GM19023 (cell line): ENCODE measurements around the gene ASIC3.

Experiments
- ATAC-seq: cut with Tn5 transposase; IDR thresholded peaks from one replicate; pipeline ENCODE4 v1.9.1; 2021; ENCODE audit warnings: mild to moderate bottlenecking, moderate library complexity; ENCODE audit not compliant: unreplicated experiment

Gene ASIC3

DNA sequence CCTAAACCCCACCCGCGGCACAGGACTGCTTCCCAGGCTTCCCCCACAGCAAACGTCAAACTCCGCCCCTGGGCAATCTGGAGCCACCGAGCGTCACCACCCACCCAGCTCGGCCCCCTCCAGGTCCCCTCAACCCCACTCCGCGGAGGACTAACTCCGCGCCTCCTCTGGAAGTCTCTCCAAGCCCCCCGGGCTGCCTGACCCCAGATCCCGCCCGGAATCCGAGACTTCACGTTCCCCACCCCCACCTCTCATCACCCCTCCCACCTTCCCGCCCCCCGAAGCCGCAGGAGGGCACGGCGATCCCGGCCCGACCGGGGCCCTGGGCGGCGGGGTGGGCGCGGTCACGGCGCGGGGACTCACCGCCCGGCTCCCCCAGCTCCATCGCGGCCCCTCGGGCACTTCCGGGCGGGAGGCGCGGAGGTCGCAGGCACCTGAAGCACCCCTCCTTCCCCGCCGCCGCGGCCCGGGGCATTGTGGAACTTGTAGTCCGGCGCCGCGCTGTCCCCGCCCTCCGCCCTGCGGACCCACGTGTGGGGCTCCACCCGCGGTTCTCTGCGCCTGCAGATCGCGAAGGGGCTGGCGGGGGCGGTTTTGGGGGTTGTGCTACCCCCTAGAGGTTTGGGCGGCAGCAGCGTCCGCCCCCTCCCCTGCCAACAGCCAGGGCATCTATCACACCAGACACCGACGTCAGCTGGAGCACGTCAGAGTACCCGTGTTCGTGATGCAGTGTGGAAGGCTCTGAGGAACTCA lies 34.9 kb downstream of the ASIC3 start, which contains the start of gene TMUB1:
Gene TMUB1, minus strand, starts transcription at position 423 of the 753 bp plus-strand sequence. CDS start 930 bp downstream, outside the sequence.
- ATAC-seq, result peak; percentile 45

DNA sequence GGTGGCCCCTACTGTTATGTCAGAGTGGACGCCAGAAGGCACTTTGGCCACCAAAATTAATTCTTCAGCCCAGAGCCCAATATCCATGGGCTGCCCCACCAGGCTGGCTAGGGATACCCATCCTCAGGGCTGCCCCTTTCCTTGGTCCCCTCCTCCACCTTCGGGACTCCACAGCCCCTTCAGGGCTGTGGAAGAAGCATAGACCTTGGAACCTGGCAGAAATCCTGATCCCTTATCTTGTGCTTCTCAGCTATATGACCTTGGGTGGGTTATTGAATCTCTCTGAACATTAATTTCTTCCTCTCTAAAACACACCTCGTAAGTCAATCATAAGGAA lies 35.5 kb downstream of the ASIC3 start:
- ATAC-seq, result no peak

DNA sequence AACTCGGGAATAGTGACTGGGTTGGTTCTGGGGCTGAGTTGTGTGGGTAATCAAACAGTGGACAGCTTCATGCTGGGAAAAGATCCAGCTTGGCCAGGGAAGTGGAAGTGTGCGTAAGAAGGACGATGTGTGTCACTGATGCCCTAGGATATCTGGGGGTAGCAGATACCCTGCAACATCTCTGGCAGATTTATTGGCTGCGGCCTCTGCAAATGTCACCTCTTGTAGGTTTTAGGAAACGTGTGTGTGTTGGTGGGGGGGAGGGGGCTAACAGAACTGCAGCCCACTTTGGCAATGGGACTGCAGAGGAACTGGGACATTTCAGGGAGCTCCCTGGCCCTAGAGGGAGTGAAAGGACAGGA lies 37.0 kb downstream of the ASIC3 start:
- no peak for ATAC-seq

DNA sequence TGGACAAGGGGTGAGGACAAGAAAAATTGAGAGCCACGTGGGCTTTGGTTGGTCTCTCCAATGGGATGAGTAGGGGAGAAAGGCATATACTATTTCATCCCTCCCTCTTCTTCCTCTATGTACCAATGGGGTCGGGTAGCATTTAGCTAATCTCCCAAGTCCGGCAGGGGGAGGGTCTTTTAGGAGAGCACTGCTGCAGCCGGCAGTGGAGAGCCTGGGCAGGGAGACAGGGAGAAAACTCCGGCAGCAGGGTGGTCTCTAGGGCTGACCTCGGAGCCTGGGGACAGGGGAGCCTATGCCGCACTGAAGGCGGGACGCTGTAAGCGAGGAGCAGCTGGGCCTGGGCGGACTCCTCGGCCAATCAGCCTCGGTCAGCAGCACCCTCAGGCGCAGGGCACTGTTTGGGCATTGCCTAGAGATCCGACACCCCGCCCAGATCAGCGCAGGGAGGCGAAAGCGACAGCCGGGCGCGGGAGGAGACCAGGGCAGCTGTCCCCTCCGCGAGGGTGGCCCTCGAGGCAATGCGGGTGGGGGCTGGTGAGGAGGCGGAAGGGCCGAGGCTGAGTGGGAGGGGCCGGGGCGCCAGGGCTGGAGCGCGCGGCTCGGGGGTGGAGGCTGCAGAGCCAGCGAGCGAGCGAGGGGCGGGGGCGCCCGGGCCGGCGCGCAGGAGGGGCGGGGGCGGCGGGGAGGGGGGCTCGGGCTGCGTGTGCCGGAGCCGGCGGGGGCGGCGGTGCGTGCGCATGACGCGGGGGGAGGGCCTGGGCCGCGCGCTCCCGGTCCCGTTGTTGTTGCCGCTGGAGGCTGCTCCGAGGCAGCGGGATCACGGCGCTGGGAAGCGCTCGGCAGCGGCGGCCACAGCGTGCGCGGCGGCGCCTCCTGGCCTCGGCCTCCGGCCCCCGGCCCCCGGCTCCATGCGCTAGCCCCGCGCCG lies 37.6 kb downstream of the ASIC3 start, which contains the start of gene AGAP3:
Gene AGAP3, plus strand, starts transcription at position 785 of the 930 bp plus-strand sequence. CDS start 267 bp downstream, outside the sequence.
- ATAC-seq, result peak; percentile 43

DNA sequence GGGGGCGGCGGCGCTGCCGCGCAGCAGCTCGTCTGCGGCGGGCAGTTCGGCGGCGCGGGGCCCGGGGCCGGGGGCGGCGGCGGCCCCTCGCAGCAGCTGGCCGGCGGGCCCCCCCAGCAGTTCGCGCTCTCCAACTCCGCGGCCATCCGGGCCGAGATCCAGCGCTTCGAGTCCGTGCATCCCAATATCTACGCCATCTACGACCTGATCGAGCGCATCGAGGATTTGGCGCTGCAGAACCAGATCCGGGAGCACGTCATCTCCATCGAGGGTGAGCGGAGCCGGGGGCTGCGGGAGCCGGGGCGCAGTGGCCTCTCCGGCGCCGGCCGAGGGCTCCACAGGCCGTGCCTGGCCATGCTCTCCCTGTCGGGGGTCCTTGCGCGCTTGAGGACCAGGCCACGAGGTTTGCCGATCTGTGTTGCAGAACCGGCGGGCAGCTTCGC lies 38.5 kb downstream of the ASIC3 start:
- no peak for ATAC-seq

DNA sequence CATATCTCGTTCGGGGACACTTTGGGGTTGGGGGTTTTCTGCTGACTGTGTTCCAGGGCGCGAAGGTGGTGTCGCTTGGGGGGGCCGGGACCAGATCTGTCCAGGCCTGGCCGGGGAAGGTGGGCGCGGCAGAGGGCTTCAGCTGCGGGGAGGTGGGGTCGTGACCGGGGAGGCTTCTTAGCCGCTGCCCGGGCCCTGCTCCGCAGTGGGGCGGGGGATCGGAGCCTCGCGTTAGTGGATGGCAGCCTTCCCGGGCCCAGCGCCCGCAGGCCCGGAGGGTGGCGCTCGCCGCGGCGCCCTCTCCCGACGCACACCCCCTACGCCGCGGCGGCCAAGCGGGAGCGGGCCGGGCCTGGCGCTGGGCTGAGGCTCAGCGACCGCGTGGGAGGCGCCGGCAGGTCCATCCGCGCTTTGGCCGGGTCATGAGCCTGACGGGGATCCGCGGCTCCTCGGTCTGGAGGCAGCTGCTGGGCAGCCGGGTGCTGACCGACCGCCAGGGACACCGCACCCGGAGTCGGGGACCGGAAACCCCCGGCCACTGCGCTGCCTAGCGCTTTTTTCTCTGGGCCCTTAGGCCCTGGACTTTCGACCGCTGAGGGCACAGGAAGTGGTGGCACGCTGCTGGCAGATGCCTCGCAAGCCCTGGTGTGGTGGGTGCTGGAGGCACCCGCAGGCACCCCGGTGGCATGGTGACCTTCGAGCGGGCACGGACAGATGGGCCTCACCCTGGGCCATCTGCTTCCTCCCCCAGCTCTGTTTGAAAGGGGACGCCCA lies 39.1 kb downstream of the ASIC3 start:
- ATAC-seq, result peak; percentile 23

DNA sequence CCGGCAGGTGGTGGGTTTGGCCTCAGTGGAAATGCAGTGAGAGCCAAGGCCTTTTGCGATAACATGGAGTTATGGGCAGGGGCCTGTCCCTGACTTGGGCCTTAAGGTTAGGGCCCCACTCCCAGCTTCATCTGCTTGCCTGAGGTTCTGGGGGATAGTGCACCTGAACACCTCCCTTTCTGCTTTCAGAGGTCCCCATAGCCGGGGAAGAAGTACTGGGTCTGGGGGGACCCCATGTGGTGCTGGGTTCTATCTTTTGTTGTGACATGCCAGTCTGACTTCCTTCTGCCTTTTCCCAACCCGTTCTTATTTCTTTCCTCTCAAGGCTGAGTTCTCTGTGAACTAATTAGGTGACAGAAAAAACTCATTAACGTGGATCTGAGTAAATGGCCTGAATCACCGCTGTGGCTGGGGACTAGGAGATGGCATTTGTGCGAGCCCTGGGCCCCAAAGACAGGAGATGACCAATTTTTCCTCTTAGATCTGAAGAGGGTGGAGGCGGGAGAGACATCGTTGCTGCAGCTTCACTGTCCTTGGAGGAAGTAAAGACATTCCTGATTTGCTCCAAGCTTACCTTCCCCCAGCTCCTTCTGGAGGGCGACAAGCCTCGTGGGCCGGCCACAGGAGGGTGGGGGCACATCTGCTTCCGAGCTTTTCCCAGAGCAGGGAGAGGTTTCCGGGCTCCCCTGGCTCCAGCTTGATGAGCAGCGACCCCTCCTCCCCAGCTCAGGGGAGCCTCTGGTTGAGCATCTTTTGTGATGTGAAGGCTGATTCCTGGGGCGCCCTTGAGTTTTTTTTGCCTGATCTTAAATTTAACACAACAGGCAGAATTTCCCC lies 39.9 kb downstream of the ASIC3 start:
- ATAC-seq, result no peak

DNA sequence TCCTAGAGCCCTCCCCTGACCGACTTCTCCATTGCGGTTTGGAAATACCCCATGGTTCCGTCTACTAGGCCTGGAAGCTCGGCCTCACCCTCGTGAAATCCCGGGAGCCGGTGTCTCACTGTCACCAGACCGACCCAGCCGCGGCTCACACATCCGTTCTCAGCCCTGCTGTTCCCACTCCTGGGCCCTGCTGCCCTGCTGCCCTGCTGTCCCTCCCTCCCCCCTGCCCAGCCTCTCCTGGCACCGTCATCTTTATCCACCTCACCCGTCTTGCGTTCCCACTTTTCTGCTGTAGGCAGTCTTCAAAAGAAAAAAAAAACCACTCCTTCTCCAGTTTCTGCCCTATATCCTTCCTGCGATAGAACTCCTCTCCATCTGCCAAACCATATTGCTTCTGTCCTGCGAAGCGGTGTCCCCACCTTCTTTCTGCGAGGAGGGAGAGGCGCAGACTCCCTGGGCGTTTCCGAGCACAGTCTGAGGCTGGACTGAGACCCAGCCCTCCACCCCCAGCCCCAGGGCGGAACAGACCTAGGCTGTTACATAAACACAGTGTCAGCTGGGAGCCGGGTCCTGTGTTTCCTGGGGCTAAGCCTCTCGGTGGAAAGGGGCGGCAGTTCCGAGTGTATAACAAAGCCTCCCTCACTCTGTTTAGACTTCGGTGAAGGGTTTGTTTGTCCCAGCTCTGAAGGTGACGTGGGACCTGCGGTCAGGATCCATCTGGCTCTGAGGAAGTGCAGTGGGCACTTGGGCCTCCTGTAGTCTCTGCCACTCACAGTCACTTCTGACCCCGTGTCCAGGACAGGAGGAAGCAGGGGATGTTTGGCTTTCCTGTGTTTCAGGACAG lies 40.7 kb downstream of the ASIC3 start:
- no peak for ATAC-seq

DNA sequence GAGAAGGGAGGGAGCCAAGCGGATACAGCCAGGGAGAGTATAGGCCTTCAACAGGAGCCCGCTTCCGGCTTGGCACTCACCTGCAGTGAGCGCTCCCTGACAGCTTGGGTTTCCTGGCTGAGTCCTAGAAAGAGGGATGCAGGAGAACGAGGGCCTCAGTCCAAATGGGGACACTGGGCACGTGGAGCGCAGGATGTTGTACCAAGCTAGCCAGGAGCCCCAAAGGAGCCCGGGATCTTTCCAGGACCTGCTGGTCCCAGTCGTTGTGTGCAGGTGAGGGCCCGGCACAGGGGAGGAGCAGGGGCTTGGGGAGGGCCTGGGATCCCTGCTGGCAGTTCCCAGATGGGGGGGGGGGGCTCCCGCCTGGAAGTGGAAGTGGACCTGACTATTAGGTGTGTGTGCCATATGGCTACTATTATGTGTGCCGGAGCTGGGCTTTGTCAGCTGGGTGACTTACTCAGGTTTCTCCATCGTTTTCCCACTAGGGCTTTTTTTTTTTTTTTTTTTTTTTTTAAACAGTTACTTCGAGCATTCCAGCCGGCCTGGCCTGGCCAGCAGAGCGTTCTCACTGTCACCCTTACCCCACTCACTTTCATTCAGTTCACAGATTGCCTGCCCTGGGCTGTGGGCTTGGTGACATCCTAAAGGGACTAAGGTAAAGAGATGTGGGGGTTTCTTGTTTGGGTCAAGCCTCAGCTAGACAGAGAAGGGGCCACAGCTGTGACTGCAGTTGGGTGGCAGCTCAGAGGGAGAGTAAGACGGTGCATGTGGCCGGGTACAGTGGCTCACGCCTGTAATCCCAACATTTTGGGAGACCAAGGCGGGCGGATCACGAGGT lies 41.8 kb downstream of the ASIC3 start:
- no peak for ATAC-seq

DNA sequence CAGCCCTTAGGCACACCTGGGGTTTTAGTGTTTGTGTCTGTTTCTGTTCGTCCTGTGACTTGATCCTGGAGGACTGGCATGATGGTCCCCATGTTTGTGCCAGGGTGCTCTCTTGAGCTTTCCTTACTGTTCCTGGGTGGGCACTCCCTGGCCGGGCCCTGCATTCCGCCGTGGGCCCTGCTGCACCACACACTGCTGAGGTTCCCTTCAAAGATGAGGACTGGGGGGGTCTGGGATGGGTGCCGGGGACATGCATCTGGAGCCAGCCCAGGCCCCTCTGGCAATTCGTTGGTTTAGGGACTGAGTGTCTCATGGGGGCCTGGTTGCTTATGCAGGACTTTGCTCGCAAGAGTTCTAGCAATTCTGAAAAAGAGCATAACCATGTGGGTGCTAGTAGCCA lies 42.7 kb downstream of the ASIC3 start:
- no peak for ATAC-seq

DNA sequence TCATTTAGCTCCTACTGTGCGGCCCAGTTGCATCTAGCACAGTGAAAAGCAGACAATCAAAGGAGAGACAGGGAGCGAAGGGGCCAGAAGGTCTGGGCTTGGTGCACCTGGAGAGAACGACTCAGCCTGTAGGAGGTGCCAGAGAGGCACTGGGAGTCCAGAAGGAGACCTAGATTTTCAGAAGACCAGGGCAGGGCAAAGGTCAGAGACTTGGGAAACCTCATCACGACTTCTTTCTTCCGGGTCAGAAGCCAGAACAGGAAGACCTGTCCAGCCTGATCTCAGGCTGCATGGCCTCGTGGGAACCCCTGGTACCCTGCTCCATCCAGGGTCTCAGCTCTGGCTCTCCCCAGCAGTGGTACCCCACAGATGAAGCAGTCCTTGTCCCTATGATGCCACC lies 43.1 kb downstream of the ASIC3 start:
- ATAC-seq, result no peak

DNA sequence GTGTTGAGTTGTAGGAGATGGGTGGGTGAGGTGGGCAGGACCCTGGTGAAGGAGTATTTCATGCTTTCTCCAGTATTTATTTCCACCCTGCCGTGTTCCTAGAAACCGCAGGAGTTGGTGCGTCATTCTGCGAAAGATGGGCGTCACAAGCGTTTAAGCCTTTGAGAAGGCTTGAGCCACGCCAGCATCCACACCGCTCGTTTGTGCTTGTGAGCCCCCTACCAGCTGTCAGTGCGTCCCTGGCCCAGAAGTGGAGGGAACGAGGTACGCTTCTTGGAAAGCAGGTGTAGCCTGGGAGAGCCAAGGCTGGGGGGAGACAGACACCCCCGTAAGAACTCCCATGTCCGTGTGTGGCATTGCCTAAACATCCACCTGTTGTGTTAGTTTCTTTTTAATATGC lies 43.7 kb downstream of the ASIC3 start:
- ATAC-seq, result no peak

DNA sequence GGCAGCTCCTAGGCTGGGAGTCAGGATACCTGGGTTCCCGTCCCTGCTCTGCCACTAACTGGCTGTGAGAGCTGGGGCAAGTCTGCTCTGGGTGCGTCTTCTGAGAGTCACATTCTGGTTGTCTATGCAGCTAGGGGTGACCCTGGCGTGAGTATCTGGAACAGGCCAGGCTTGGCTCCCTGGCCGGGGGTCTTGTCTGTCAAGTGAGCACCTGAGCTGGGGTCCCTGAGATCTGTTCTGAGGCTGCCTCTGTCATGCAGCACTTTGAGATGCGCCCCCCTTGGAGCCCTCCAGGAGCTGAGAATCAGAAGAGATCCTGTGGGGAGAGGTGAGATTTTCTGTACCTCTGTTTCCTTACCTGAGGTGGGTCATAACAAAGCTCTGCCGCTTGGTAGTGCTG lies 45.4 kb downstream of the ASIC3 start:
- ATAC-seq, result no peak

DNA sequence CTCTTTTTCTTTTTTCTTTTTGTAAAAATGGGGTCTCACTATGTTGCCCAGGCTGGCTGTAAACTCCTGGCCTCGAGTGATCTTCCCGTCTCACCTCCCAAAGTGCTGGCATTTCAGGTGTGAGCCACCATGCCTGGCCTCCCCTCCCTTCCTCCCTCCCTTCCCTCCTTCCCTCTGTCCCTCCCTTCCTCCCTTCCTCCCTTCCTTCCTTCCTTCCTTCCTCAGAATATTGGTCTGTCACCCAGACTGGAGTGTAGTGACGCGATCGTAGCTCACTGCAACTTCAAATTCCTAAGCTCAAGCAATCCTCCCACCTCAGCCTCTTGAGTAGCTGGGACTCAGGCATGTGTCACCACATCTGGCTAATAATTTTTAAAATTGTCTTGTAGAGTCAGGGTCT lies 46.3 kb downstream of the ASIC3 start:
- ATAC-seq, result no peak

DNA sequence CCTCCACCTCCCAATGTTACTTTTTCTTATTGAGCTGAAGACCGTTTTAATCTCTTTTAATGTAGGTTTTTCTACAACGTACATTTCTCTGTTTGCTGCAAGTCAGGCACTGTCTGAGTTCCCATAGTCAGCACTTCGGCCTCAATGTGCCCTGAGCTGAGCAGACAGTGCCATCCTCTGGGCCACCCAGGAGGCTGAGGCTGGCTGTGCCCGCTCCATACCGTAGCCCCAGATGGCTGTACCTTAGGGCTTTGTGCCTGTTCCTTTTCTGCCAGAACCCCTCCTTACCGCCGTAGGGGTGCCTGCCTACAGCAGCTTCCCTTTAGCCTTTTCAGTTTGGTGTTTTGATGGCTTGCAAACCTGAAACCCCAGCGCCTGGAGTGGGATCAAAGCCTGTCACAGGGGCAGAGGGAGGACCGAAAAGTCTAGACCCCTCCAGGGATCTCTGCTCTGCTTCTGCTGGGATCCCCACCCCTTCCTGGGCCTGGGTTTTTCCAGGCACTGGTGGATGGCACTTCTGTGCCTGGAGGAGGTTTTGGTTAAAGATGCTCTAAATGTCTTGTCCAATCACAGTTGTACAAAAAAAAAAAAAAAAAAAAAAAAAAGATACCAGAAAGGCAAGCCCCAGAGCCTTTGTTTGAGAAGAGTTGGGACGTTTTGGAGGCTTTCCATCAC lies 46.9 kb downstream of the ASIC3 start:
- no peak for ATAC-seq

DNA sequence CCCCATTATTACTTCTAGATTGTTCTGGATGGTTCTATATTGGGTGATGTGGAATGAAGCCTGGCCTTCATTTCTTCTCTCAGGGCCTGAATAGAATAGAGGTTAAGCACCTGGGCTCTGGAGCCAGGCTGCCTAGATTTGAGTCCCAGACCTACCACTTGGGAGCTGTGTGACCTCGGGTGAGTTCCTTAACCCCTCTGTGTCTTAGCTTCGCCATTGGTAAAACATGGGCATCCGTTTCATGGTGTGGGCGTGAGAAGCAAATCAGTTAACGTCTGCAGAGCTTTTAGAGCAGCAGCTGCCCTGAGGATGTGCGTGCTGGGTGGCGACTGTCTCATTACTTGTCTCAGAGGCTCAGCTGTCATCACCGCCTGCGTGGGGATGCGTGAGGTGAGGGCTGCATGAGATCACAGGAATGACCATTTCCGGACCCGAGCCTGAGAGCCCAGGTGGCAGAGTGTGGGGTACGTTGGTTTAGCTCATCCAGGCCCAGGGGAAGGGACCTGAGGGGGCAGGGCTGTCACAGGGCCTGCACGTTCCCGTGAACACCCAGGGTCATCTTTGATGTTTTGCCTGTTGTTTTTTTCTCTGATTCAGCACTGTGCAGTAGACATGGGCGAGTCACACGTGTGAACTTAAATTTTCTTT lies 47.6 kb downstream of the ASIC3 start:
- no peak for ATAC-seq

DNA sequence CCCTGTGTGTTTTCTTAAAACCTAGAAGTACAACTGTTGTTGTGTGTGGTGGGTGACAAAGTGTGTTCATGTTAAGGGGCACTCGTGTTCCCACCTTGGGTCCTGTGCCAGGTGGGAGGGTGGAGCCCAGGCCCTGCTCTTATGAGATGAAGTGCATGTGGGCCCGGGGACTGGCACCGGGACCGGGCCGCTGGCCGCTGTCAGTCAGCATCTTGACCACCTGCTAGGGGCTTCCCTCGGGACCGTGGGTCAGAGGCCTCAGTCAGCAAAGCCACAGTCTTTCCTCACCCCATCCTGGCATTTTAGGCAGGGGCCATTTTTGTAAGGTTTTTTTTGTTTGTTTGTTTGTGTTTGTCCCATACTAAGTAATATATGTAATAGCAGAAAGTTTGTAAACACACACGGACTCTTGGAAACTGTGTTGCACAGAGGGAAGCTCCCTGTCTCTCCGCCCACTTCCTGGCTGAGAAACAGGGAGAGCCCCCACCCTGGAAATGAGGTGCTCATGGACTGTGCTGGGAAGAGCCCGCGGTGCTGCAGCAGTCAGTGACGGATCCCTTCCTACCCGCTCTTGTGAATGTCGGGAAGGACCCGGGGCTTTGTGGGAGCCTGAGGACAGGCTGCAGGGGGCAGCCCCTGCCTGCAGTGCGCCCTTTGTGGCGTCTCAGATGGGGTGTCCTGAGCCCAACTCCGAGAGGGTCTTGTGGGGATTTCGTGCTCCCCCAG lies 51.3 kb downstream of the ASIC3 start:
- no peak for ATAC-seq
